BLaER1 treated with 17β-estradiol and CSF1 and Interleukin-3, amounts not matched to agents 10 nM and 100 nM (cell line): ENCODE data around the gene NLK.

Source experiments
- H3K27ac ChIP-seq, 11 experiments: shearing (Covaris generic); formaldehyde crosslinking; 2 replicates each; pipeline ENCODE4 v1.8.1; 2022
- H3K27me3 ChIP-seq, 11 experiments: shearing (Covaris generic); formaldehyde crosslinking; 2 replicates each; pipeline ENCODE4 v1.8.1; 2022
- H3K36me3 ChIP-seq, 11 experiments: shearing (Covaris generic); formaldehyde crosslinking; 2 replicates each; pipeline ENCODE4 v1.8.1; 2022
- H3K4me1 ChIP-seq, 10 experiments: shearing (Covaris generic); formaldehyde crosslinking; 2 replicates each; pipeline ENCODE4 v1.8.1; 2022
- H3K4me2 ChIP-seq, 11 experiments: shearing (Covaris generic); formaldehyde crosslinking; 2 replicates each; pipeline ENCODE4 v1.8.1; 2022
- H3K4me3 ChIP-seq, 10 experiments: shearing (Covaris generic); formaldehyde crosslinking; 2 replicates each; pipeline ENCODE4 v1.8.1; 2022
- H3K9ac ChIP-seq, 11 experiments: shearing (Covaris generic); formaldehyde crosslinking; 2 replicates each; pipeline ENCODE4 v1.8.1; 2022
- H3K9me3 ChIP-seq, 11 experiments: shearing (Covaris generic); formaldehyde crosslinking; replicated peaks in 1 of 11; 2 replicates each; pipeline ENCODE4 v1.8.1; 2022
- H4K20me1 ChIP-seq, 11 experiments: shearing (Covaris generic); formaldehyde crosslinking; 2 replicates each; pipeline ENCODE4 v1.8.1; 2022
- Cebpa-rat ChIP-seq, 11 experiments: shearing (Covaris generic); IDR thresholded peaks; 2 replicates each; pipeline ENCODE4 v1.8.1; 2022

The NLK gene

DNA sequence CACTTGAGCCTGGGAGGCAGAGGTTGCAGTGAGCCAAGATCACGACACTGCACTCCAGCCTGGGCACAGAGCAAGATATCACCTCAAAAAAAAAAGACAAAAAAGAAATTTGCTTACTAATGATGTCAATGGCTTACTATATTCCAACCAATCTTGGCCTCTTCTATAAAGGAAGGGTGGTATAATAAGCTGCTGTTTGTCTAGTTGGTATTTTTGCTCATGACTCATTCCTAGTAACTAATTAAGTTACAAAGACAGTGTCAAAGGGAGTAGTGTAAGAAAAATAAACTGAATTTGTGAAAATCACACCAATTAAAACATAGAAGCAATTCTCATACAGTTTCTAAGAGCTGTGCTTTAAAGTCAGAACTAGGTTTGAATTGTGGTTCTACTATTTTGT lies 82.5 kb downstream of the NLK start:
- H3K27ac ChIP-seq, result no peak overlapping the region
- H3K4me2 ChIP-seq, result no peak overlapping the region
- no peak for TF ChIP-seq Cebpa-rat (IDR thresholded peaks at IDR 0.05)
- H3K4me3 ChIP-seq, result no peak overlapping the region
- no peaks in the 10 kb centered on the region for H3K9me3 ChIP-seq
- no peaks in the 10 kb centered on the region for H3K4me1 ChIP-seq
- H3K27me3 ChIP-seq, result no peaks in the 10 kb centered on the region
- H3K9ac ChIP-seq, result no peak overlapping the region
- H4K20me1 ChIP-seq, result 0 out of 22 replicates have a peak, but pooled peaks cover 0 to 4% (median 0%) of the 10 kb centered on the region in 11 experiments
- H3K36me3 ChIP-seq, result peaks cover 27 to 54% (median 48%) of the 10 kb centered on the region in 11 experiments

DNA sequence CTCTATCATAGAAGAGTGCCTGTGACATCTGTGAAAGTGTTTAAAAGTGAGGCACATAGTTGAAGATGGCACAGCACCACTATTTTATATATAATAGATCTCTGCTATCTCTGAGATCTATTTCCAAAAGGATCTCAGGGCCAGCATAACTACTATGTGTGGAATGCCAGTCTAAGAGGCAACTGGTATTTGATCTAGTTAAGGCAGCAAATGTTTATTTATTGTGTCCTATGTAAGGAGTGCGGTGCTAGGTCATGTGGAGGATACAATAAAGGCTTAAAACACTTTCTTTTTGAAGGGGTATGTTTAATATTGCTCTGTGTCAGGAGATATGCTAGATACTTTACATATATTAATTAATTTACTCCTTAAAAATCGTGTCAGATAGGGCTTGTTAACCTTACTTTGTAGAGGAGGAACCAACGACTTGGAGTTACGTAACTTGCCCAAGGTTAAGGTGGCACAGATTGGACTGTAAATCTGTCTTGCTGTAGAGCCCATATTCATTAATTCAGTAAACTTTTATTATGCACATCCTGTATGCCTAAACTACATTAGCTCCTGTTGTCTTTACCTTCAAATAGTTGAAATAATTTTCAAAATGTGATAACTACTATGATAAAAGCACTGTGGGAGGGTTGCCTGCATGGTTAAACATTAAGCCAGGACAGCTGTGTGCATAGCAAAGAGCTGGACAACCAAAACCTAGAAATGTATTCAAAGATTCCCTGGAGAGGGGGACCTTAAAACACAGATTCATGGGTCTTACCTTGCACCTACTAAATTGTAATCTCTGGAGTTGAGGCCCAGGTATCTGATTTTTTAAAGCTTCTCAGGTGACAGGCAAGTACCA lies 83.3 kb downstream of the NLK start:
- Histone ChIP-seq H3K9me3 (no peaks in the 10 kb centered on the region), H3K9ac (no peak overlapping the region), H3K27ac (no peak overlapping the region), H3K27me3 (no peaks in the 10 kb centered on the region), H3K4me3 (no peak overlapping the region), H4K20me1 (no peaks in the 10 kb centered on the region), H3K36me3 (peaks cover 27 to 54% (median 48%) of the 10 kb centered on the region in 11 experiments), H3K4me2 (no peak overlapping the region), H3K4me1 (no peaks in the 10 kb centered on the region)
- no peak for TF ChIP-seq Cebpa-rat (IDR thresholded peaks at IDR 0.05)

DNA sequence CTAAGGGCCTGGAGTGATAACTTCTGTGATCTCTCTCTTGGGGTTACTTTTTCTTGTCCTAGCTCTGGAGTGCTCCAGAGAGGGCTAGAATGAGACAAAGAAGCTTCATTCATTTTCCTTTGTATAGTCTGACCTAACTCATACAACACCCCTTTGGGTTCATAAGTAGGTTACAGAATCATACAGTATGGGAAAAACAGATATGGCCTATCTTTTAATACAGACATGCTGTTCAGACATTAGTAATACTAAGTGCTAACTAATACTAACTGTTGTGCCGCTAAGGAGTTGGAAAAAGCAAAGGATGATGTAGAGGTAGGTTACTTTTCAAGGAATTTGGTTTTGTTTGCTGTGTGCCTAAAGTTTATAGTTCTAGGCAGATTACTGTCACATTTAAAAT lies 84.7 kb downstream of the NLK start:
- Histone ChIP-seq H3K36me3 (peaks cover 28 to 59% (median 50%) of the 10 kb centered on the region in 11 experiments), H3K27ac (no peak overlapping the region), H4K20me1 (no peaks in the 10 kb centered on the region), H3K4me1 (no peaks in the 10 kb centered on the region), H3K4me3 (no peak overlapping the region), H3K4me2 (no peak overlapping the region), H3K27me3 (no peaks in the 10 kb centered on the region), H3K9ac (no peak overlapping the region), H3K9me3 (no peaks in the 10 kb centered on the region)
- no peak for TF ChIP-seq Cebpa-rat (IDR thresholded peaks at IDR 0.05)

DNA sequence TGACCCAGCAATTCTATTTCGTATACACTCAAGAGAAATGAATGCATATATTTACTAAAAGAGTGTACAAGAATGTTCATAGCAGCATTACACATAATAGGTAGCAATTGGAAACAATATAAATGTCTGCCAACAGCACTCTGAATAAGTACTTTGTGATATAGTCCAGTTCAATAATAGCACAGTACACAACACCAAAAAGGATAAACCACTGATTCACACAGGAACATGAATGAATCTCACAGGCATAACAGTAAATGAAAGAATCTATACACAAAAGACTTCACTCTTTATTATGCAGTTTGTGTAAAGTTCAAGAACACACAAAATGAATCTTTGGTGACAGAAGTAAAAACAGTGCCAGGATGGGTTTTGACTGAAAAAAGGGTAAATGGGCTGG lies 86.3 kb downstream of the NLK start:
- Histone ChIP-seq H3K27me3 (no peaks in the 10 kb centered on the region), H4K20me1 (no peaks in the 10 kb centered on the region), H3K4me3 (no peak overlapping the region), H3K36me3 (peaks cover 40 to 63% (median 52%) of the 10 kb centered on the region in 11 experiments), H3K27ac (no peak overlapping the region), H3K4me1 (0 out of 20 replicates have a peak, but pooled peaks cover 0 to 6% (median 0%) of the 10 kb centered on the region in 10 experiments), H3K9me3 (no peaks in the 10 kb centered on the region), H3K4me2 (no peak overlapping the region), H3K9ac (no peak overlapping the region)
- no peak for TF ChIP-seq Cebpa-rat (IDR thresholded peaks at IDR 0.05)

DNA sequence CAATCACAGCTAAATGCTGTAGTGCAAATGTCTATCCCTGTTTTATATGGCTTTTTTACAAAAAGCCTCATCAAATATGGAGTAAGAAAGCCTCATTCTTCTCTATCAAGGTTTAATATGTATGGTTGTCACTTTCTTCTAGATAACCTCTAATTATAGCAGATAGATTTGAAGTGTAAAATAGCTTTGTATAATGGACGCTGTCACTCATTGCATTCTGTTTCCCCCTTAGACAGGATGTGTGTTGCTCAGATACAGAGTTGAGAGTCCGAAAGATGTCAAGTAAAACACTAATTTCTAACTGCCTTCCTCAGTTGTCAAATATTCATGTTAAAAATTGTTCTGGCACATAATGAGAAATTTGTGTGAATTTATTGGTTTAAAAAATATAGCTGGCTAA lies 88.0 kb downstream of the NLK start:
- no peak overlapping the region for H3K9ac ChIP-seq
- H3K4me3 ChIP-seq, result no peak overlapping the region
- H3K4me1 ChIP-seq, result 0 out of 20 replicates have a peak, but pooled peaks cover 0 to 6% (median 0%) of the 10 kb centered on the region in 10 experiments
- H4K20me1 ChIP-seq, result no peaks in the 10 kb centered on the region
- no peak for TF ChIP-seq Cebpa-rat (IDR thresholded peaks at IDR 0.05)
- no peak overlapping the region for H3K4me2 ChIP-seq
- H3K9me3 ChIP-seq, result no peaks in the 10 kb centered on the region; a peak in 1 of 22 replicates
- H3K27me3 ChIP-seq, result no peaks in the 10 kb centered on the region
- peaks cover 43 to 63% (median 52%) of the 10 kb centered on the region in 11 experiments for H3K36me3 ChIP-seq
- H3K27ac ChIP-seq, result no peak overlapping the region

DNA sequence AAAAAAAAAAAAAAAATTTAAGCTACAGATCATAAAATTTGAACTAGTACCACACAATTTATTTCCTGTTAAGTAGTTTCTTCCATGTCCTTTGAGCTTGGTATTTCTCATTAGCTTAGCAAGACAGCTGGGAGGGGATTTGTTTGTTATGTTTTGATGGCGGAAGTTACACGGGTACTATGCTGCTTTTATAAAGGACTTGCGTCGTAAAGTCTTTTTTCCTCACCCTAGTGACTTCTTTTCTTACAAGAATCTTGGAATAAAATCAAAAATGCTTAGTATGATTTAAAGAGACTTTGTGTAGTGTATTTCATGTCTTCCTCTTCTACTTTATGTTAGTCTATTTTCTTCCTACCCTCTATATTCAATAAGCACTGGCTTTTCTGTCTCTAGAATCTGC lies 89.1 kb downstream of the NLK start:
- no peak overlapping the region for H3K9ac ChIP-seq
- H3K4me3 ChIP-seq, result no peak overlapping the region
- H3K4me1 ChIP-seq, result 0 out of 20 replicates have a peak, but pooled peaks cover 0 to 6% (median 0%) of the 10 kb centered on the region in 10 experiments
- H3K4me2 ChIP-seq, result no peak overlapping the region
- peaks cover 38 to 63% (median 50%) of the 10 kb centered on the region in 11 experiments for H3K36me3 ChIP-seq
- no peaks in the 10 kb centered on the region; a peak in 1 of 22 replicates for H3K9me3 ChIP-seq
- no peaks in the 10 kb centered on the region for H4K20me1 ChIP-seq
- TF ChIP-seq Cebpa-rat (IDR thresholded peaks at IDR 0.05), result no peak
- H3K27ac ChIP-seq, result no peak overlapping the region
- H3K27me3 ChIP-seq, result no peaks in the 10 kb centered on the region

DNA sequence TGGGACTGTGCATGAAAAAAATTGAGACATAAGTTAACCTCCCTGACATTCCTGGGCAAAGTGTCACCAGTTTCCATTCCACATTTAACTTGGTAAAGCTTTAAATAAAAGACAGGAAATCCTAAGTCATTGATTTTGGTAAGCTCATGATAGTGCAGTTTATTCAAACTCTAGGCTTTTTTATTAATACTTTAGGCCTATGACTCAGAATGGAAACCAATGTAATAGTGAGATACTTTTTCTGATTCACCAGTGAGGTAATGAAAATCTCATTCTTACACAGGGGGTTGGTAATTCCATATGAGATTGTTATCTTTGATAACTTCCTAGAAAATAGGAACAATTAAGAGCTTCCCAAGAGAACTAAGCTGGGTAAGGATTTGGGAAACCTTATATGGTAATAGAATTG lies 91.1 kb downstream of the NLK start:
- H3K27me3 ChIP-seq, result no peaks in the 10 kb centered on the region
- no peak overlapping the region for H3K4me2 ChIP-seq
- peaks cover 36 to 59% (median 46%) of the 10 kb centered on the region in 11 experiments for H3K36me3 ChIP-seq
- H4K20me1 ChIP-seq, result no peaks in the 10 kb centered on the region
- H3K9ac ChIP-seq, result no peak overlapping the region
- no peak for TF ChIP-seq Cebpa-rat (IDR thresholded peaks at IDR 0.05)
- no peaks in the 10 kb centered on the region; a peak in 1 of 22 replicates for H3K9me3 ChIP-seq
- no peak overlapping the region for H3K27ac ChIP-seq
- H3K4me1 ChIP-seq, result 0 out of 20 replicates have a peak, but pooled peaks cover 0 to 6% (median 0%) of the 10 kb centered on the region in 10 experiments
- no peak overlapping the region for H3K4me3 ChIP-seq

DNA sequence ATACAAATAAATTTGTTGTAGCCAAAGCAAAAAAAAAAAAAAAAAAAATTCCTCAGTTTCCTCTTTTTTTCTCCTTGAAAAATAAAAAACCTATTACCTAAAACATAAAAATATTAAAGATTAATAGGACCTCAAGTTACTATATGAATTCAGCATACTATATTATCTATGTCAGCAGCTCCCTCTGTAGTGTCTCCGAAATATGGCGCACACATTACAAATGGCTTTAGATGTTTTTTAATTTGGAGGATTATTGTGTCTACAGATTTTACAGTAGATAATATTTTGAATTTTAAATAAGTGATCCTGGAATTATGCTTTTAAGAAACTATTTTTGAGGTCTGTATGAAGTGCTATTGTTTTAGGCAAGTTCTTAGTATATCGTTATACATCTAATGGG lies 94.4 kb downstream of the NLK start:
- Histone ChIP-seq H3K4me1 (0 out of 20 replicates have a peak, but pooled peaks cover 0 to 6% (median 0%) of the 10 kb centered on the region in 10 experiments), H3K9me3 (no peaks in the 10 kb centered on the region; a peak in 1 of 22 replicates), H3K27ac (no peak overlapping the region), H3K36me3 (peaks cover 37 to 86% (median 53%) of the 10 kb centered on the region in 11 experiments), H3K4me3 (no peak overlapping the region), H3K9ac (no peak overlapping the region), H3K27me3 (no peaks in the 10 kb centered on the region), H3K4me2 (no peak overlapping the region), H4K20me1 (no peaks in the 10 kb centered on the region)
- no peak for TF ChIP-seq Cebpa-rat (IDR thresholded peaks at IDR 0.05)

DNA sequence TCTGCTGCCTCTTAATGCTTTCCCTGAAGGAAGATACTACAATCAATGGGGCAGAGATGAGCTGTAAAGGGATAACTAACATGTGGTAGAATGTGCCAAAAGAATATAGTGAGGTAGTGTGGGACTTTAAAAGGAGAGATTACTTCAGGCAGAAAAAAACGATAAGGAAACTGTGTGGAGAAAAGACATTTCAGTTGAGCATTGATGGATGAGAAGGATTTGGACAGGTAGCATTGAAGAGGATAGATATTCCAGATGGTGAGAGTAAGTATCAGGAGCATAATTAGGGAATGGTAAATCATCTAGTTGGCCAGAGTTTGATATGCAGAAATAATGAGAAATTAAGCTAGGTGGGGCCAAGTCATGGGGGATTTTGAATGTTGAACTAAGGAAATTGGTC lies 97.3 kb downstream of the NLK start:
- Histone ChIP-seq H3K4me1 (no peaks in the 10 kb centered on the region), H3K4me3 (no peak overlapping the region), H3K27ac (no peak overlapping the region), H3K36me3 (peaks cover 11 to 74% (median 36%) of the 10 kb centered on the region in 11 experiments; a peak in 19 of 22 replicates), H4K20me1 (no peaks in the 10 kb centered on the region), H3K27me3 (no peaks in the 10 kb centered on the region), H3K9me3 (no peaks in the 10 kb centered on the region; a peak in 1 of 22 replicates), H3K4me2 (no peak overlapping the region), H3K9ac (no peak overlapping the region)
- TF ChIP-seq Cebpa-rat (IDR thresholded peaks at IDR 0.05), result no peak
